BLaER1 (cell line): ENCODE results near the gene ZNF185.

Experiments
- H3K27ac ChIP-seq: shearing (Covaris generic); formaldehyde crosslinking; 2 replicates; pipeline ENCODE4 v1.8.1; 2022
- H3K27me3 ChIP-seq: shearing (Covaris generic); formaldehyde crosslinking; 2 replicates; pipeline ENCODE4 v1.8.1; 2022
- H3K36me3 ChIP-seq: shearing (Covaris generic); formaldehyde crosslinking; 2 replicates; pipeline ENCODE4 v1.8.1; 2022
- H3K4me1 ChIP-seq: shearing (Covaris generic); formaldehyde crosslinking; 2 replicates; pipeline ENCODE4 v1.8.1; 2022
- H3K4me2 ChIP-seq: shearing (Covaris generic); formaldehyde crosslinking; 2 replicates; pipeline ENCODE4 v1.8.1; 2022
- H3K4me3 ChIP-seq: shearing (Covaris generic); formaldehyde crosslinking; 2 replicates; pipeline ENCODE4 v1.8.1; 2022
- H3K9ac ChIP-seq: shearing (Covaris generic); formaldehyde crosslinking; 2 replicates; pipeline ENCODE4 v1.8.1; 2022
- H3K9me3 ChIP-seq: shearing (Covaris generic); formaldehyde crosslinking; 2 replicates; pipeline ENCODE4 v1.8.1; 2022
- H4K20me1 ChIP-seq: shearing (Covaris generic); formaldehyde crosslinking; 2 replicates; pipeline ENCODE4 v1.8.1; 2022
- Cebpa-rat ChIP-seq: shearing (Covaris generic); IDR thresholded peaks from 2 replicates; pipeline ENCODE4 v1.8.1; 2022

Gene ZNF185

DNA sequence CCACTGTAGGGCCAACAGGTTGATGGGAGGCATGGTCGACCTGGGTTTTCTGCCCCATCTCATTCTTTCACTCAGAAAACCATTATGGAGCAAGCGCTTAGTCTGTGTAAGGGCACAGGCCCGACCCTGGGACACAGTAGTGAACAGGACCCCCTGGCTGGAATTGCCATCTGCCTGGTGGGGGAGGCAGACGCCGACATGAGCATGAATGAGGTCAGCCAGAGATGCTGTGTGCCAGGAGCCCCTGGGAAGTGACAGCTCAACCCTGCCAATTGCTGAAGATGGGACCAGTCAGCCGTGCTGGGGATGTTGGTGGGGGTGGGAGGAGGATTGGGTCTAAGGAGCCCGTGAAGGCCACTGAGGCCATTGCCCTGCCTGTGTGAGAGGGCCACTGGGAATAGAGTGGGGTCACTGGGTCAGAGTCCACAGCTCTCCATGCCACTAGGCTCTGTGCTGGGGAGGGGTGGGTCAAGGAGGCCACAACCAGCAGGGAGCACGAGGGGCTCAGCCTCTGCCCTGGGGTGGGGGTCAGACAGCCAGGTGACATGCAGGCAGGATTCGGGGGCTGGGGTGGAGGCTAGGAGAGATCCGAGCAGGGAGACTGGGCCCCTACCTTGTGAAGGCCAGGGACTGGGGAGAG lies 31.0 kb downstream of the ZNF185 start:
- Histone ChIP-seq H4K20me1 (peaks cover 41% of the 10 kb centered on the region; the same call in 1 of the 2 replicates), H3K27me3 (peaks cover 99% of the 10 kb centered on the region), H3K27ac (no peak overlapping the region), H3K9ac (no peak overlapping the region), H3K4me3 (no peak overlapping the region), H3K36me3 (no peaks in the 10 kb centered on the region), H3K4me2 (no peak overlapping the region), H3K9me3 (no peaks in the 10 kb centered on the region), H3K4me1 (peaks cover 13% of the 10 kb centered on the region)
- no peak for TF ChIP-seq Cebpa-rat

DNA sequence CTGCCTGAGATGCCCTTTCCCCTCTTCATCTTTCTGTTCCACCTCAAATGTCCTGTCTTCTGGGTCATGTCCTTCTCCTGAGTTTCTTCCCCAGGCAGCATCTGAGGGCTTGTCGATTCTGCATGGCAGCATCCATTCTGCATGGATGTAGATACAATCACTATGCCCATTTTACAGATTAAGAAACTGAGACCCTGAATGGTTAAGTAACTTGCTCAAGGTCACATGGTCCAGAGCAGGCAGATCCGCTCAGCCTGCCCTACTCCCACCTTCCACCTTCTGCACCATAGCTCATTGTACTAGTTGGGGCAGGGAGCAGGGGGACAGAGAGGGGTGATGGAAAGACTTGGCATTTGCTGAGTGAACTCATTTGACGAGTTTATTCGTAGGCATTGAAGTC lies 32.0 kb downstream of the ZNF185 start:
- no peak for TF ChIP-seq Cebpa-rat
- no peak overlapping the region for H3K4me2 ChIP-seq
- no peak overlapping the region for H3K4me3 ChIP-seq
- peaks cover 13% of the 10 kb centered on the region for H3K4me1 ChIP-seq
- peaks cover 41% of the 10 kb centered on the region; the same call in 1 of the 2 replicates for H4K20me1 ChIP-seq
- no peaks in the 10 kb centered on the region for H3K9me3 ChIP-seq
- H3K27me3 ChIP-seq = peaks cover 99% of the 10 kb centered on the region
- no peak overlapping the region for H3K9ac ChIP-seq
- no peak overlapping the region for H3K27ac ChIP-seq
- H3K36me3 ChIP-seq = no peaks in the 10 kb centered on the region

DNA sequence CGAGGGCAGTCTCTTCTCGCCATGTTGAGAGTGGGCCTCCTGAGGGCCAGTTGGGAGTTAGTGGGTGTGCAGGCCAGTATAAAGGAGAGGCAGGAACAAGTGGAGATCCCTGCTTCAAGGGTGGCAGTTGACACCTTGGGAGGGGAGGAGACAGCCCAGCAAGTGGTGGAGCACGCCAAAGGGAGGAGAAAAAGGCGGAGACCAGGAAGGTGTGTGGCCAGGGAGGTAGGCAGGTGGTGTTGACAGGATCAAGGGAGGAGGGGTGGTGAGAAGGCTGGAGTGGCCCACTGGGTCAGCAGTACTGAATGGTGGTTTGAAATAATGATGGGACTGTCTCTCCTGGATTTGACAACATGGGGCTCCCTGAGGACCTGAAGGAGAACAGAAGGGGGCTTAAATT lies 32.6 kb downstream of the ZNF185 start:
- H3K9me3 ChIP-seq = no peaks in the 10 kb centered on the region
- H3K36me3 ChIP-seq = no peaks in the 10 kb centered on the region
- peaks cover 13% of the 10 kb centered on the region for H3K4me1 ChIP-seq
- H3K9ac ChIP-seq = no peak overlapping the region
- no peak for TF ChIP-seq Cebpa-rat
- H3K27me3 ChIP-seq = peaks cover 99% of the 10 kb centered on the region
- H4K20me1 ChIP-seq = peaks cover 41% of the 10 kb centered on the region; the same call in 1 of the 2 replicates
- H3K4me2 ChIP-seq = no peak overlapping the region
- H3K4me3 ChIP-seq = no peak overlapping the region
- H3K27ac ChIP-seq = no peak overlapping the region

DNA sequence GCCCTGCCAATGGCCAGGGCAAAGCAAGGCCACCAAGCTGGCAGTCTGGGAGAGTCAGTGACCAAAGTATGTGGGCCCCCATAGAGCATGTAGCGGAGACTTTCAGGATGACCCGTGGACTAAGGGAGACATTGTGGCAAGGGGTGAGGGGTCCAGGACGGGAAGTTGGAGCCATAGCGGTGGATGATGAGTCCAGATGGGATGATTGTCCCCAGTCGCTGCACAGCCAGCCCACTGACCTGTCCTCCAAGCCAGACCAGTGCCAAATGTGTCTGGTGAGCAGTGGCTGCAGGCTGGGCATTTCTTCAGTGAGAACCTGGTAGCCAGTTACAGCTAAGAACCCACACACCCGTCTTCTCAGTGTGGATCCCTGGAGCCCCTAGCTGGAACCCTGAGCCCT lies 34.3 kb downstream of the ZNF185 start:
- Histone ChIP-seq H3K4me3 (no peak overlapping the region), H3K4me1 (no peaks in the 10 kb centered on the region), H4K20me1 (peaks cover 38% of the 10 kb centered on the region; the same call in 1 of the 2 replicates), H3K27me3 (peaks cover 99% of the 10 kb centered on the region), H3K4me2 (no peak overlapping the region), H3K36me3 (no peaks in the 10 kb centered on the region), H3K27ac (no peak overlapping the region), H3K9me3 (no peaks in the 10 kb centered on the region), H3K9ac (no peak overlapping the region)
- no peak for TF ChIP-seq Cebpa-rat

DNA sequence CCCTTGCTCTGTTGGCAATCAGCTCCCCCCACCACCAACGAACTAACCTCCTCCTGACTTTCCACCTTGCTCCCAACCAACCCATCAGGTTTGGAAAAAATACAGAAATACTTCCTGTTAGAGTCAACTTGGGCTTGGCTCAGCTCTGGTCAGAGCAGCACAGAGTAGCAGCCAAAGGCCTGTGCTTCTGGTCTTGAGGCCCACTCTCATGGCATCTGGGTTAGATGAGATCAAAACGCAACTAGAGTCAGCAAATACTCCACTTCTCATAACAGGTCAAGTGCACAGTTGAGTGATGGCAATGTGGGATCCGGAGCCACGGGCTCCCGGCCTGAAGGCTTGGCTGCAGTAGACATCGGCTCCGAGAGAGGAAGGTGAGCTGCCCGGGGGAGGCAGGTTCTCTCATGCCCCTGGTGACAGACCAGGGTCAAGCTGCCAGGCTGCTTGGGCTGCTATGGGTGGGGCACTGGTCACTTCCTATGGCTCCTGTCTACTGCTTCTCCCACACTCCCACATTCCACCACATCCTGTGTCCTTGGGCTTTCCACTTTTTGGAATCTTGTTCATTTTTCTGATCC lies 34.8 kb downstream of the ZNF185 start:
- peaks cover 99% of the 10 kb centered on the region for H3K27me3 ChIP-seq
- H3K4me1 ChIP-seq = no peaks in the 10 kb centered on the region
- TF ChIP-seq Cebpa-rat = no peak
- no peaks in the 10 kb centered on the region for H3K36me3 ChIP-seq
- H3K4me2 ChIP-seq = no peak overlapping the region
- peaks cover 37% of the 10 kb centered on the region; the same call in 1 of the 2 replicates for H4K20me1 ChIP-seq
- H3K9me3 ChIP-seq = no peaks in the 10 kb centered on the region
- no peak overlapping the region for H3K27ac ChIP-seq
- no peak overlapping the region for H3K4me3 ChIP-seq
- no peak overlapping the region for H3K9ac ChIP-seq

DNA sequence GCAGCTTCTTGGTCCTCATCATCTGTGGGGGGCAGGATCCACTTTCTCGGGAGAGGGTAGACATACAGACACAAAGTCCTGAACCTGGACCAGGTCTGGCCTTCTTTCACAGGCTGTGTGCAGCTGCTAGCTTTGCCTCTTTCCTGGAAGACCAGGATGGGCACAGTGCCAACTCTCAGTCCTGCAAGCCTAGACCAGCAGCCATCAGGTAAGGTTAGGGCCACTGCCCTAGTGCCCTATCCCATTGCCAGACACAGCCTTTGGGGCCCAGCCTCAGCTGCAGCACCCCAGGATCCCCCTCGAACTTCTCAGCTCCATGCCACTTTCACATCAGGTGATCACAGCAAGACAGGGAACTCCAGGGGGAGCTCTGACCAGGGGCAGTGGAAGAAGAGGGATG lies 38.4 kb downstream of the ZNF185 start:
- Histone ChIP-seq H3K9me3 (no peaks in the 10 kb centered on the region), H3K4me3 (no peak overlapping the region), H3K4me1 (0 out of 2 replicates have a peak, but pooled peaks cover 4% of the 10 kb centered on the region), H3K27me3 (peaks cover 86% of the 10 kb centered on the region), H3K36me3 (no peaks in the 10 kb centered on the region), H3K27ac (no peak overlapping the region), H3K9ac (no peak overlapping the region), H4K20me1 (peaks cover 22% of the 10 kb centered on the region; the same call in 1 of the 2 replicates), H3K4me2 (no peak overlapping the region)
- no peak for TF ChIP-seq Cebpa-rat

DNA sequence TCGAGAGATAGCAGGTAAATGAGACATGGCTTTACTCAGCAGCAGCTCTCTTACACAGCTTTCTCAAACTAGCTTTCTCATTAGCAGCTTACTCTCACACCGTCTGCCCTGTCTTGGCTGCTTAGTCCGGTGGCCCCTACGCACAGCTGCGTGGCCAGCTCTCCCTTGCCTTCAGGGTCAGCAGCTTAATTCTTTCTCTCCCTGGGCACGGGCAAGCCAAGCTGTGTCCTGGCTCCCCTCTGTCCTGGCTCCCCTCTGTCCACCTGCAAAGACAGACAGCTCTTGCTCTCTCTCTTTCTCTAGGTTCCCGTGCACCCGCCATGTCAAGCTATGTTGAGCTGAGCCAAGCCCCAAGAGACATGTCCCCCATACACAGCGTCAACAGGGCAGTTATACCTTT lies 39.4 kb downstream of the ZNF185 start:
- Histone ChIP-seq H3K36me3 (no peaks in the 10 kb centered on the region), H3K9ac (no peak overlapping the region)

DNA sequence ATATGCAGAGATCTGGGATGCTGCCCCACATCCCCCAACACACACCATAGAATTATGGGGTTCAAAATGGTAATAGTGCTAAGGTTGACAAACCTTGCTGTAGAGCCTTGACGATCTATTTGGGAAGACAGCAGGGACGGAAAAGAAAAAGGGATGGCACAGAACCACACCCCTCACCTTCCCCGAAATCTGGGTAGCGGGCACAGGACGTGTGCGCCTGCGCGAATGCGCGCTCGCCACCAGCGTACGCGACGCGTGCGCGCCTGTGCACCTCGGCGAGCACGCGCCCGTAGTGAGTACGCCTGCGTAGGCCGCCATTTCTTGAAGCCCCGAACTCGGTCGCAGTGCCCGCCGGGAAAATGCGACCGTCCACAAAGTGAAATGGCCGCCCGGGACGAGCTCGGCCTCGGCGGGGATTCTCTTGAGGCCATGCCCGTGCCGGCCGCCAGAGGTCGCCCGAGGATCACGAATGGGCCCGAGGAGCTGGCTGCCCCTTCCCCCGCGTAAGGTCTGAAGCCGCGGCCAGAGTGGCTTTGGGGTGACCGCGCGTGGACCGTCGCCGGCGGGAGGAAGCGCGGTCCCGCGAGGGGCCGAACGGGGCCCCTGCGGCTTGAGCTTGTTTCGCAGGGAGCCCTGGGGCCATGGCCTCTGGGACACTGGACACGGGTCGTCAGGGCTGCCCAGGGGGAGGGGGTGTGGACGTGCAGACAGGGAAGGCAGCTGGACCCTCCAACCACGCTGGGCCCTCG lies 43.6 kb downstream of the ZNF185 start:
- H3K27ac ChIP-seq = peak overlapping the region; percentile 88
- H3K27me3 ChIP-seq = peaks cover 75% of the 10 kb centered on the region
- H3K4me1 ChIP-seq = peaks cover 18% of the 10 kb centered on the region; the same call in 1 of the 2 replicates
- peaks cover 13% of the 10 kb centered on the region; the same call in 1 of the 2 replicates for H4K20me1 ChIP-seq
- H3K36me3 ChIP-seq = no peaks in the 10 kb centered on the region
- peak overlapping the region; percentile 72 for H3K4me3 ChIP-seq
- peak overlapping the region; percentile 79 for H3K4me2 ChIP-seq
- H3K9me3 ChIP-seq = no peaks in the 10 kb centered on the region
- TF ChIP-seq Cebpa-rat = no peak
- H3K9ac ChIP-seq = peak overlapping the region; percentile 85

More for the DNA sequence above, 39.4 kb downstream of the ZNF185 start:
- H3K27me3 ChIP-seq = peaks cover 77% of the 10 kb centered on the region
- H3K4me3 ChIP-seq = no peak overlapping the region
- H3K27ac ChIP-seq = no peak overlapping the region
- H3K4me1 ChIP-seq = peaks cover 8% of the 10 kb centered on the region; the same call in 1 of the 2 replicates
- TF ChIP-seq Cebpa-rat = no peak
- no peak overlapping the region for H3K4me2 ChIP-seq
- H4K20me1 ChIP-seq = peaks cover 14% of the 10 kb centered on the region; the same call in 1 of the 2 replicates
- H3K9me3 ChIP-seq = no peaks in the 10 kb centered on the region

DNA sequence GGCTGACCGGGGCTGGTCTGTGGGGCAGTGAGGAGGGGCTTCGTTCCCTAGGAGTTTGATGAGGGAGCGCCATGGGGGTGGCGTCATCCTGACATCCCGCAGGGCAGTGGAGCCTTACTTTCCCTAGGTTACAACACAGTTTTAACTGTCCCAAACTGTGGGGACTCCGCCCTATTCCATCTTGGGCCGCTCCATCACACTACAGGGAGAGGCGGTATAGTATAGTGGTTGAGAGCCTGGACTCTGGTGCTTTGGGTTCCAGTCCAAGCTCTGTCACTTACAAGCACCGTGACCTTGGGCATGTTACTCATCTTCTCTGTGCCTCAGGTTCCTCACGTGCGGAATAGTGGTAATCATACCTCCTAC lies 44.2 kb downstream of the ZNF185 start:
- Histone ChIP-seq H3K4me1 (peaks cover 18% of the 10 kb centered on the region; the same call in 1 of the 2 replicates), H3K4me3 (peak overlapping the region; percentile 72), H3K9ac (peak overlapping the region; percentile 85), H3K9me3 (no peaks in the 10 kb centered on the region), H3K36me3 (no peaks in the 10 kb centered on the region), H3K4me2 (peak overlapping the region; percentile 79), H4K20me1 (peaks cover 10% of the 10 kb centered on the region; the same call in 1 of the 2 replicates), H3K27ac (peak overlapping the region; percentile 88), H3K27me3 (peaks cover 75% of the 10 kb centered on the region)
- no peak for TF ChIP-seq Cebpa-rat

DNA sequence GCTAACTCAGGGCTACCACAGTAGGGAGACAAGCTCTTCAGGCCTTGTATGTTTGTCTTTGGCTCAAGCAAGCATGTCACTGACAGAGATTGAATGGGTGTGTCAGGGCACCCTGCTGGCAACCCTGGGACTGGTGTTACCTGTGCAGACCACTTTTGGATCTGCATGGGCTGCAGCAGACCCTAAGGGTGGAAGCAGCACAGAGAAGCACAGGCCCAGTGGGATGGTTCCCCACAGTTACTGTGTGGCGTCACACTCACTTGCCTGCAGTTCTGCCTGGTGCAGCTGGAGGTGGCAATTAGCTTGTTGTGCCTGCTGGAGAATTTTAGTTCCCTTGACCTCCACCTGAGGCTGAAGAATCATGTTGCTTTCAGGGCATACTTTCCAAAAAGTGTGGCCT lies 46.0 kb downstream of the ZNF185 start:
- H4K20me1 ChIP-seq = peaks cover 8% of the 10 kb centered on the region; the same call in 1 of the 2 replicates
- H3K36me3 ChIP-seq = no peaks in the 10 kb centered on the region
- H3K4me3 ChIP-seq = no peak overlapping the region
- TF ChIP-seq Cebpa-rat = no peak
- peaks cover 18% of the 10 kb centered on the region; the same call in 1 of the 2 replicates for H3K4me1 ChIP-seq
- H3K9me3 ChIP-seq = no peaks in the 10 kb centered on the region
- peaks cover 77% of the 10 kb centered on the region for H3K27me3 ChIP-seq
- H3K9ac ChIP-seq = no peak overlapping the region
- no peak overlapping the region for H3K27ac ChIP-seq
- no peak overlapping the region for H3K4me2 ChIP-seq
